HG03025 (cell line): Measurements from ENCODE around the gene SLC24A1.

Source experiments
- ATAC-seq: cut with Tn5 transposase; IDR thresholded peaks from one replicate; pipeline ENCODE4 v1.9.1; 2021; ENCODE audit warnings: mild to moderate bottlenecking, moderate library complexity; ENCODE audit not compliant: unreplicated experiment, low FRiP score

Gene SLC24A1

GRCh38 chr15:65651042-65651322 is 29.2 kb downstream of the SLC24A1 start:
- ATAC-seq, result no peak

GRCh38 chr15:65651831-65652749 is 30.4 kb downstream of the SLC24A1 start:
- ATAC-seq, result no peak

DNA sequence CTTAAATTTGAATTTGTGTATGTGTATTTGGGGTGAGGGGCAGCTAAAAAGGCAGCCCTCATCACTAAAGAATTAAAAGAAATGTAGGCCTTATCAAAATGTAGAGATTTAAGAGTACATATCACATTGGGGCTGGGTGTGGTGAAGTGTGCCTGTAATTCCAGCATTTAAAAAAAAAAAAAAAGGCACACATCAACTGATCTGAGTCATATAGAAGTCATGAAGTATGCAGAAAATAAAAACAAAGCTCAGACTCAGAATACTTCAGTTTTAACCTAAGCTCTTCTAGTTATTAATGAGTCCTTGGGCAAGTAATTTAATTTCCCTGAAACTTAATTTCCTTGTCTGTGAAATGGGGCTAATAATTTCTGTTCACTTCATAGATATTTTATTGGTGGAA is 31.6 kb downstream of the SLC24A1 start:
- ATAC-seq, result no peak

- ATAC-seq, result no peak
Measured at GRCh38 chr15:65653801-65654521, 32.2 kb downstream of the SLC24A1 start.

DNA sequence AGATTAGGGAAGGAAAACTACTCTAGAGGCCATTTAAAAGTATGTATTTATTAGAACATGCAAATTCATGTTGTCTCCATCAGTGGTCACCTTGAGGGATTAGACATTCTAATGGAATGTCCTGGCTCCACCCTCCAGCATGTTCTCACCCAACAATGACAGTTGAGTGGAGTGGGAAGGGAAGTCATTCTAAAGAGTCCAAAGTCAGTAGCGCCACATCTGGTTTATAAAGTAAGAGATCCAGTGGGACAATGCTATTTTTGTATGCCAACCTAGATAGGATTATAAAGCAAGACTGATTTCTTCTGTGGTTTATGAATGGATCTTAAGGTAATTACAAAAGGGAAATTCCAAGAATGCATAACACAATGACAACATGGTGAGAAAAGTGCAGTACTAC is 33.3 kb downstream of the SLC24A1 start:
- no peak for ATAC-seq

DNA sequence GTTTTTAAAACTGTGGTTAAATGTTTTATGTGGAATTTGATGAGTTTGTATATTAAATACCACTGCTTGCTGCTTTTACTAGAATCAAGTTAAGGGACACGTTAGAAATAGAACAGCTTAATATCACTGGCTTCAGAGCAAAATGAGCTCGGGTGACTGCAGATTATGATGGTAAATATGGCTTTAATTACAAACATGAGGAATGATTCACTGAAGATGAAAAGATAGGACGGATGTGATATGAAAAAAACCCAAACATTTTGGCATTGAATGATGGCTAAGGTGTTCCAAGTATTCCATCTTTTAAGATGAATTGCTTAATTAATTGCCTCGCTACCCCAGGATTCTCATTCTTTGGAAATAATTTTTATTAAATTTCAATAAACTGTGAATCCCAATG is 33.7 kb downstream of the SLC24A1 start:
- ATAC-seq, result no peak

DNA sequence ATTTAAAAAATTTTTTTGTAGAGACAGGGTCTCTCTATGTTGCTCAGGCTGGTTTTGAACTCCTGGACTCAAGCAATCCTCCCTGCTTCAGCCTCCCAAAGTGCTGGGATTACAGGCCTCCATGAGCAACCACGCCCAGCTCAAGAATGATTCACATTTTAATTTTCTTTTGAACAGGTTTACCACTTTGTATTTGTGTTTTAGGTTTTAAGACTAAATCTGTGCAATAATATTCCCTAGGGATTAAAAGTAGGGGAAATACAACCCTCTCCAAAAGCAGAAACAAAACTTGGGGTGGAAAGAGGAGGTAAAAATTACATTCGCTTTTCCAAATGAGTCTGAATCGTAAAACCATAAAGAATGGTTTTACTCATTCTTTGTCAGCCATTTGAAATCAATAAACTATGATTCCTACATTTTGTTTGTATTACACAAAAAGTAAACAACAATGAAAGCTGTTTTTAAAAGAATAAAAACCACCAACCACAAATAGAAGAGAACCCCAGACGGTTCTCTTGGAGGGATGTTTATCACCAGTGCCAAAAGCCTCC is 37.8 kb downstream of the SLC24A1 start:
- ATAC-seq, result no peak

DNA sequence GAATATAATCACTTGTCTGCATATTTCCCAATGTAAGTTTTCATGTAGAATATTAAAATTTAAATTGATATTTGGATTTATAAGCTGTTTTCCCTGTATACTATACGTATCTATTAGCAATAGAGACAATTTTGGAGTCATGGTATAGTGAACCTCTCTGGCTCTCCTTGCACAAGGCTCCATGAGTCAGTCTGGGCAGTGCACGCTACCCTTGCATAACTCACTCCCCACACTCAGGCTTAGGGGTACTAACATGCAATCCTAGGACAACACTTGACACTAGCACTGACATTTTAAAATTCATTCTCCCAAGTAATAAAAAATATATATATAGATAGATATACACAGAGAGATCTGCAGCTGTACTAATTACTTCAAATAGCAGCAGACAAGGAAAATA is 39.2 kb downstream of the SLC24A1 start:
- ATAC-seq, result no peak

- ATAC-seq, result no peak
Measured at GRCh38 chr15:65663521-65663920, 41.8 kb downstream of the SLC24A1 start.

- no peak for ATAC-seq
Measured at GRCh38 chr15:65666257-65666656, 44.5 kb downstream of the SLC24A1 start.

DNA sequence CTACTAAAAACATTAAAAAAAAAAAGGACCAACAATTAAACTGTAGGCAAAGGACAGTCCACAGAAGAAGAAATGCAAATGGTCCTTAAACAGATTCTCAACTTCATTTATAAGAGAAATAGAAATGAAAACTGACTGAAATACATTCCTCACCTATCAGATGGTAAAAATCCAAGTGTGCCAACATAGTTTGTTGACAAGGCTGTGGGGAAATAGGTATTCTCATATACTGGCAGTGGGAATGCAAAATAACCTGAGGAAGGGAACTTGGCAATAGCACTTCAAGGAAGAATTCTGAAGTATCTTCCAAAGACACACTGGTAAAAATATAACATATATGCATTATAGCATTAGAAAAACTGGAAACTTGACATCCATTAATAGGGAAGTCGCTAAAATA is 53.8 kb downstream of the SLC24A1 start:
- ATAC-seq, result no peak

DNA sequence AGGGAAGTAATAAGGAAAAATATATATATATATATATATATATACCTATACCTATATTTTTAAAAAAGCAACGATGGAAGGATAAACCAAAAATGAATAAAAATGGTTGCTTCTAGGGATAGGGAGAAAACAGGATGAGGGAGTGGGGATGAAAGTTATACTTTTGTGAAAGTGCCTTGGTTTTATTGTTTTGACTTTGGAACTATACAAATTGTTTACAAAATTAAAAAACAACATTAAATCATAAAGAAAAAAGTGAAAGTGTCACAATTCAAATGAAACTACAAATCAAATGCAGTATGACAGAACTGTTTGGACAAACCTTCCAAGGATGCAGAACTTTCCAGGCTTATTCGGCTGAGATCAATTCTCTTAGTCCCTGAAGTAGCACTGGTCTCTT is 54.4 kb downstream of the SLC24A1 start:
- ATAC-seq, result no peak

- ATAC-seq, result no peak
Measured at GRCh38 chr15:65680544-65680943, 58.8 kb downstream of the SLC24A1 start.

DNA sequence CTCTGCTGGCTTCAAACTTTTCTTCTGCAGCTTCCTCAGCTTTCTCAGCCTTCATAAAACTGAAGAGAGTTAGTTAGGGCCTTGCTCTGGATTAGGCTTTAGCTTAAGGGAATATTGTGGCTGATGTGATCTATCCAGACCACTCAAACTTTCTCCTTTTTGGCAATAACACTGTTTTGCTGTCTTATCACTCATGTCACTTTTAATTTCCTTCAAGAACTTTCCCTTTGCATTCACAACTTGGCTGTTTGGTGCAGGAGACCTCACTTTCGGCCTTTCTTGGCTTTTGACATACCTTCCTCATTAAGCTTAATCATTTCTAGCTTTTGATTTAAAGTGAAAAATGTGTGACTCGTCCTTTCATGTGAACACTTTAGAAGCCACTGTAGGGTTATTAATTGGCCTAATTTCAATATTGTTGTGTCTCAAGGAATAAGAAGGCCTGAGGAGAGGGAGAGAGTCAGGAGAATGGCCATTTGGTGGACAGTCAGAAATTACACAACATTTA is 60.7 kb downstream of the SLC24A1 start:
- no peak for ATAC-seq

- no peak for ATAC-seq
Measured at GRCh38 chr15:65688462-65688861, 66.7 kb downstream of the SLC24A1 start.

DNA sequence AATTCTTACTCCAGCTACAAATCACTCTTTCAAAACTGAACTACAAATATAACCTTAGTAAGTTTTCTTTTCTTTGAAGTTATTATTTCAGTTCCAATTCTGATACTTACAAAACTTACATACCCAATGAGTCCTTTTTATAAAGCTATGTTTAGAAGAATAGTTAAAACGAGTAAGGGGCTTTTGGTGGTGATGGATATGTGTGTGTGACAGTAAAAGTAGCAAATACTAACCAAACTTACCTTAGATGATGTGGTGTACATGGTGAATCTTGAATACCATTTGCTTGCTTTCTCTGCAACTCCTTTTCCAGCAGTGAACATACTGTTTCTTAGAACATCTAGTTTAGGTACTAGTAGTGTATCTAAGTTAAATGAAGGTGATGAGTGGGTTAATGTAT is 68.4 kb downstream of the SLC24A1 start:
- no peak for ATAC-seq

DNA sequence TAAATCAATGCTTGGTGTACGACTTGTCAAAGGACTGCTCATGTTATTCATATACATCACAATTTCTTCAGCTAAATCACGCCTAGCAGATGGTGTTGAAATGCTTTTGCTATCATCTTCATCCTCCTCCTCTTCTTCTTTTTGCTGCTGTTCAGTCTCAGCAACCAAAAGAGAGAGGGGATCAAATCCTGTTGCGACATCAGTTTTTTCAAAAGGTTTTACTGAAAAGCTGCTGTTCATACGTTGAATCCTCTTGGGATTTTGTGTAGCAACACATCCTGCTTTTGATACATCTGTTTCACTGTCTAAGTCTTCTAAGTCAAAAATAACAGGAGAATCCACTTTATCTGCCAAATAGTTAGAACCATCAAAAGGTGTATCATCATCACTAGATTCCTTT is 69.0 kb downstream of the SLC24A1 start:
- no peak for ATAC-seq

- no peak for ATAC-seq
Measured at GRCh38 chr15:65695081-65695480, 73.3 kb downstream of the SLC24A1 start.
